H7 (cell line): ENCODE measurements around the gene FARS2. TPM values are rescaled to one million over a fixed set of nuclear protein-coding genes. Genes with fewer than 3 reads are reported as not detected.

Experiments
- DNase-seq: peaks from one replicate; pipeline ENCODE4 v3.0.0; 2012
- H3K27me3 ChIP-seq: 2 replicates; pipeline ENCODE4 v1.6.0; 2011; ENCODE audit warnings: mild to moderate bottlenecking, low read length; ENCODE audit not compliant: control insufficient read depth, insufficient read depth
- H3K36me3 ChIP-seq: replicated peaks from 2 replicates; pipeline ENCODE4 v1.5.1; 2011; ENCODE audit warnings: low read length; ENCODE audit not compliant: control insufficient read depth, insufficient read depth
- H3K4me3 ChIP-seq: 2 replicates; pipeline ENCODE4 v1.5.1; 2011; ENCODE audit warnings: low read depth, mild to moderate bottlenecking, control low read depth, low read length, moderate library complexity; ENCODE audit not compliant: insufficient read depth
- total RNA-seq: library from RNA; depleted of rRNA; stranded (reverse); fragments of >200 nt; shearing (Covaris generic); gene quantifications from 2 replicates; pipeline ENCODE4 v1.2.3, GENCODE V29; 2014

The FARS2 gene
- total RNA-seq, 1 experiment from 2014 or later: 27.1 TPM

GRCh38 chr6:5566718-5567117, 305.4 kb downstream of the FARS2 start:
- no peak for DNase-seq

GRCh38 chr6:5567352-5567751, 306.0 kb downstream of the FARS2 start:
- H3K27me3 ChIP-seq: no peaks in the 10 kb centered on the region
- H3K4me3 ChIP-seq: no peak overlapping the region
- no peaks in the 10 kb centered on the region for H3K36me3 ChIP-seq
- no peak for DNase-seq

More at GRCh38 chr6:5566718-5567117, 305.4 kb downstream of the FARS2 start:
- H3K27me3 ChIP-seq: no peaks in the 10 kb centered on the region
- H3K4me3 ChIP-seq: no peak overlapping the region
- no peaks in the 10 kb centered on the region for H3K36me3 ChIP-seq

GRCh38 chr6:5567890-5568289, 306.6 kb downstream of the FARS2 start:
- no peak for DNase-seq
- no peaks in the 10 kb centered on the region for H3K36me3 ChIP-seq
- H3K4me3 ChIP-seq: no peak overlapping the region
- H3K27me3 ChIP-seq: no peaks in the 10 kb centered on the region

- no peaks in the 10 kb centered on the region for H3K27me3 ChIP-seq
- no peak for DNase-seq
- no peak overlapping the region for H3K4me3 ChIP-seq
- H3K36me3 ChIP-seq: no peaks in the 10 kb centered on the region
Measured at GRCh38 chr6:5569491-5569890, 308.2 kb downstream of the FARS2 start.

- no peak overlapping the region for H3K4me3 ChIP-seq
- H3K36me3 ChIP-seq: no peaks in the 10 kb centered on the region
- DNase-seq: no peak
- no peaks in the 10 kb centered on the region for H3K27me3 ChIP-seq
Measured at GRCh38 chr6:5570641-5571040, 309.3 kb downstream of the FARS2 start.

GRCh38 chr6:5580736-5581581, 319.6 kb downstream of the FARS2 start:
- Histone ChIP-seq H3K27me3 (no peaks in the 10 kb centered on the region), H3K36me3 (no peaks in the 10 kb centered on the region), H3K4me3 (no peak overlapping the region)
- DNase-seq: no peak

- no peaks in the 10 kb centered on the region for H3K27me3 ChIP-seq
- DNase-seq: no peak
- no peak overlapping the region for H3K4me3 ChIP-seq
- H3K36me3 ChIP-seq: no peaks in the 10 kb centered on the region
Measured at GRCh38 chr6:5582762-5583161, 321.4 kb downstream of the FARS2 start.

GRCh38 chr6:5583528-5583927, 322.2 kb downstream of the FARS2 start:
- no peak for DNase-seq
- Histone ChIP-seq H3K4me3 (no peak overlapping the region), H3K27me3 (no peaks in the 10 kb centered on the region), H3K36me3 (no peaks in the 10 kb centered on the region)

- Histone ChIP-seq H3K36me3 (no peaks in the 10 kb centered on the region), H3K27me3 (no peaks in the 10 kb centered on the region), H3K4me3 (no peak overlapping the region)
- no peak for DNase-seq
Measured at GRCh38 chr6:5584078-5584482, 322.8 kb downstream of the FARS2 start.

- DNase-seq: no peak
- Histone ChIP-seq H3K36me3 (no peaks in the 10 kb centered on the region), H3K4me3 (no peak overlapping the region), H3K27me3 (no peaks in the 10 kb centered on the region)
Measured at GRCh38 chr6:5587648-5588047, 326.3 kb downstream of the FARS2 start.

GRCh38 chr6:5589422-5590141, 328.3 kb downstream of the FARS2 start:
- DNase-seq: no peak
- Histone ChIP-seq H3K36me3 (no peaks in the 10 kb centered on the region), H3K27me3 (no peaks in the 10 kb centered on the region), H3K4me3 (no peak overlapping the region)

- H3K4me3 ChIP-seq: no peak overlapping the region
- H3K27me3 ChIP-seq: no peaks in the 10 kb centered on the region
- no peaks in the 10 kb centered on the region for H3K36me3 ChIP-seq
- no peak for DNase-seq
Measured at GRCh38 chr6:5590187-5590586, 328.9 kb downstream of the FARS2 start.

- no peak for DNase-seq
- Histone ChIP-seq H3K27me3 (no peaks in the 10 kb centered on the region), H3K36me3 (no peaks in the 10 kb centered on the region), H3K4me3 (no peak overlapping the region)
Measured at GRCh38 chr6:5592886-5593519, 331.7 kb downstream of the FARS2 start.

- no peaks in the 10 kb centered on the region for H3K36me3 ChIP-seq
- DNase-seq: no peak
- no peak overlapping the region for H3K4me3 ChIP-seq
- H3K27me3 ChIP-seq: no peaks in the 10 kb centered on the region
Measured at GRCh38 chr6:5595184-5595583, 333.9 kb downstream of the FARS2 start.

- H3K4me3 ChIP-seq: no peak overlapping the region
- DNase-seq: no peak
- no peaks in the 10 kb centered on the region for H3K36me3 ChIP-seq
Measured at GRCh38 chr6:5597413-5597812, 336.1 kb downstream of the FARS2 start.

More at GRCh38 chr6:5597413-5597812, 336.1 kb downstream of the FARS2 start:
- no peaks in the 10 kb centered on the region for H3K27me3 ChIP-seq
